Esophagus muscularis mucosa (tissue), 4 donors: Measurements from ENCODE around the gene CHL1.

Experiments used
- CTCF ChIP-seq, 3 experiments: fragments of 200-600 bp in 2 of 3; fragments of 450-650 bp in 1 of 3; sonication (generic) in 2 of 3; IDR thresholded peaks; one replicate each; pipeline ENCODE4 v1.5.1; 2017 to 2019; ENCODE audit warnings: antibody characterized with exemption in 3 of 3, mild to moderate bottlenecking in 2 of 3, moderate library complexity in 1 of 3
- EP300 ChIP-seq: sonication (generic); formaldehyde crosslinking; IDR thresholded peaks from one replicate; pipeline ENCODE4 v1.6.1; 2017; ENCODE audit warnings: antibody characterized with exemption
- POLR2A ChIP-seq: fragments of 450-650 bp; IDR thresholded peaks from one replicate; pipeline ENCODE4 v1.6.1; 2017; ENCODE audit warnings: antibody characterized with exemption, moderate library complexity, mild to moderate bottlenecking, low read depth

GRCh38 chr3:435161-435560 is 238.6 kb downstream of the CHL1 start:
- TF ChIP-seq CTCF (IDR thresholded peaks at IDR 0.05) = no peak
- TF ChIP-seq POLR2A = no peak
- no peak for TF ChIP-seq EP300
